Thyroid gland (tissue), 4 donors: ENCODE measurements around the gene MT1E. TPM values are rescaled to one million over a fixed set of nuclear protein-coding genes. Genes with fewer than 3 reads are reported as not detected.
"Not testable (repeated sequence)": the region's sequence is repeated elsewhere in the genome, so short reads cannot be mapped to it uniquely, and the experiment has no call there.

Experiments
- DNase-seq, 2 donors: peaks; one replicate each; pipeline ENCODE4 v3.0.0-alpha.2; 2019
- H3K27ac ChIP-seq, 3 donors: fragments of 200-600 bp; sonication (generic); 1 replicate in 2 of 3; 2 replicates in 1 of 3; pipeline ENCODE4 v1.5.1; 2016 to 2019; ENCODE audit warnings: mild to moderate bottlenecking in 1 of 3, moderate library complexity in 1 of 3
- H3K27me3 ChIP-seq: fragments of 200-600 bp; sonication (generic); one replicate; pipeline ENCODE4 v1.5.1; 2019
- H3K36me3 ChIP-seq, 2 donors: fragments of 200-600 bp; sonication (generic); one replicate each; pipeline ENCODE4 v1.5.1; 2016 to 2019
- H3K4me1 ChIP-seq, 2 donors: fragments of 200-600 bp; sonication (generic); one replicate each; pipeline ENCODE4 v1.5.1; 2017 to 2019
- H3K4me3 ChIP-seq, 3 donors: fragments of 200-600 bp; sonication (generic); replicated peaks in 1 of 3; 1 replicate in 2 of 3; 2 replicates in 1 of 3; pipeline ENCODE4 v1.5.1; 2016; ENCODE audit warnings: mild to moderate bottlenecking in 1 of 3
- H3K9me3 ChIP-seq: fragments of 200-600 bp; sonication (generic); one replicate; pipeline ENCODE4 v1.5.1; 2017
- POLR2A ChIP-seq, 2 donors: fragments of 450-650 bp; IDR thresholded peaks; one replicate each; pipeline ENCODE4 v1.6.1; 2017; ENCODE audit warnings: antibody characterized with exemption in 2 of 2, mild to moderate bottlenecking in 2 of 2, moderate library complexity in 1 of 2
- WGBS, 2 donors: methylation state at CpG; one replicate each; pipeline ENCODE4 v1.1.5; 2017; 5-methylcytosine and 5-hydroxymethylcytosine counted together
- intact Hi-C: fragments of 100-400 bp; cut with DNase I; formaldehyde crosslinking; loops from one replicate; pipeline ENCODE4 v1.15.1; 2023
- total RNA-seq, 4 donors: library from RNA; depleted of rRNA; stranded (reverse); fragments of >200 nt; gene quantifications; one replicate each; pipeline ENCODE4 v1.2.3, GENCODE V29; 2016
- TF ChIP-seq, protein P1 (sequence below), 6 experiments: fragments of 200-600 bp in 3 of 6; fragments of 450-650 bp in 3 of 6; sonication (generic) in 3 of 6; IDR thresholded peaks; one replicate each; pipeline ENCODE4 v1.5.1; 2016 to 2019; ENCODE audit warnings: antibody characterized with exemption in 6 of 6, mild to moderate bottlenecking in 2 of 6, inconsistent platforms in 1 of 6, moderate library complexity in 1 of 6

Gene MT1E
- total RNA-seq, 4 donors from 2014 or later = 111 to 1,129 (median 368) TPM

DNA sequence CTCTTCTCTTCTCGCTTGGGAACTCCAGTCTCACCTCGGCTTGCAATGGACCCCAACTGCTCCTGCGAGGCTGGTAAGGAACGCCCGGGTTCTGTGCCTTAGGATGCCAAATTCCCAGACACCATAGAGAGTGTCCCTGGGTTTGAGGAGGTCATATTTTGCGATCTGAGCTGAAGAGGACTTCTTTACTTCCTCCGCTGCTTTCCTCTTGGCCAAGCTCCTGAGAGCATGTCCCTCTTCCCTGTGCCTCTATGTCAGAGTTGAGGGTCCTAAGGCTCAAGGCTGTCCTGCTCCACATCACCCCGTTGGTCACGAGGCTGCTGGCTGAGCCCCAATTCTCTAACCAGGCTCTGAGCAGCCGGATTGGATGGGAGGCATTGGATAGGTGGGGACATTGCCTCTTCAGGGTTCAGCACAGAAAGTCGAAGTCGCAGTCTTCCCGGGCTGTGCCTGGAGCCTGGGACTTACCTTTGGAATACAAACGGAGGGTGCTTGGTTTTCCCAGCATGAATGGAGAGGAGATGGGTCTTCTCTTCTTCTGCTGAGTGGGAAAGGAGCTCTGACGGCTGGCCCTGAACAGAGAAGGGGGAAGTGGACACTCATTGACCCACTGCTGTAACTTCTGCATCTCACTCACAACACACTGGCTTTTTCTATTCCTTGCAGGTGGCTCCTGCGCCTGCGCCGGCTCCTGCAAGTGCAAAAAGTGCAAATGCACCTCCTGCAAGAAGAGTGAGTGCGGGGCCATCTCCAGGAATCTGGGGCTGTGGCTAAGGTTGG lies 44.4 kb downstream of the MT1E start:
- H3K27me3 ChIP-seq = no peaks in the 10 kb centered on the region
- H3K9me3 ChIP-seq = no peaks in the 10 kb centered on the region
- no peaks in the 10 kb centered on the region for H3K36me3 ChIP-seq
- H3K4me1 ChIP-seq = peaks cover 12 to 35% of the 10 kb centered on the region in 2 donors
- TF ChIP-seq, protein P1, sequence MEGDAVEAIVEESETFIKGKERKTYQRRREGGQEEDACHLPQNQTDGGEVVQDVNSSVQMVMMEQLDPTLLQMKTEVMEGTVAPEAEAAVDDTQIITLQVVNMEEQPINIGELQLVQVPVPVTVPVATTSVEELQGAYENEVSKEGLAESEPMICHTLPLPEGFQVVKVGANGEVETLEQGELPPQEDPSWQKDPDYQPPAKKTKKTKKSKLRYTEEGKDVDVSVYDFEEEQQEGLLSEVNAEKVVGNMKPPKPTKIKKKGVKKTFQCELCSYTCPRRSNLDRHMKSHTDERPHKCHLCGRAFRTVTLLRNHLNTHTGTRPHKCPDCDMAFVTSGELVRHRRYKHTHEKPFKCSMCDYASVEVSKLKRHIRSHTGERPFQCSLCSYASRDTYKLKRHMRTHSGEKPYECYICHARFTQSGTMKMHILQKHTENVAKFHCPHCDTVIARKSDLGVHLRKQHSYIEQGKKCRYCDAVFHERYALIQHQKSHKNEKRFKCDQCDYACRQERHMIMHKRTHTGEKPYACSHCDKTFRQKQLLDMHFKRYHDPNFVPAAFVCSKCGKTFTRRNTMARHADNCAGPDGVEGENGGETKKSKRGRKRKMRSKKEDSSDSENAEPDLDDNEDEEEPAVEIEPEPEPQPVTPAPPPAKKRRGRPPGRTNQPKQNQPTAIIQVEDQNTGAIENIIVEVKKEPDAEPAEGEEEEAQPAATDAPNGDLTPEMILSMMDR (IDR thresholded peaks at IDR 0.05) = no peak
- no peak for TF ChIP-seq POLR2A (IDR thresholded peaks at IDR 0.05)
- peak overlapping the region in 1 of 3 donors; percentile 2 for H3K4me3 ChIP-seq
- WGBS, 2 donors = 29% methylated on average over 19 of the region's 19 CpGs
- peak; percentile 36 to 37 for DNase-seq
- no peak overlapping the region for H3K27ac ChIP-seq
- intact Hi-C loops = no loop called here

DNA sequence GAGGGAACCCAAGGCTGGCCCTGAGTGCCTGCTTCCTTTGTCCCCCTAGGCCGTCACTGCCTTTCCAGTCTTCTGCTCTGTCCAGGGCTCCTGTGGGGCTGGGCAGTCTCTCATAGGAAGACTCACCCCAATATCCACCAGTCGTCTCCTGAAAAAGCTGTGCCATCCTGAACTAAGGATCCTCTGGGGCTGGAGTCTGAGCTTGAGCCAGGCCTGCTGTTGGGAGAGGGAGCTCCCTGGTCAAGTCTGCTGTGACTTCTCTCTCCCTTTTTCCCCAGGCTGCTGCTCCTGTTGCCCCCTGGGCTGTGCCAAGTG lies 45.0 kb downstream of the MT1E start:
- WGBS, 2 donors = 88 to 94% methylated on average over 2 of the region's 2 CpGs
- Histone ChIP-seq H3K27me3 (no peaks in the 10 kb centered on the region), H3K4me3 (no peak overlapping the region), H3K27ac (no peak overlapping the region), H3K36me3 (no peaks in the 10 kb centered on the region), H3K9me3 (no peaks in the 10 kb centered on the region), H3K4me1 (peaks cover 15 to 38% of the 10 kb centered on the region in 2 donors)
- DNase-seq = no peak
- TF ChIP-seq, protein P1 (IDR thresholded peaks at IDR 0.05) = no peak
- TF ChIP-seq POLR2A (IDR thresholded peaks at IDR 0.05) = no peak
- intact Hi-C loops = no loop called here

DNA sequence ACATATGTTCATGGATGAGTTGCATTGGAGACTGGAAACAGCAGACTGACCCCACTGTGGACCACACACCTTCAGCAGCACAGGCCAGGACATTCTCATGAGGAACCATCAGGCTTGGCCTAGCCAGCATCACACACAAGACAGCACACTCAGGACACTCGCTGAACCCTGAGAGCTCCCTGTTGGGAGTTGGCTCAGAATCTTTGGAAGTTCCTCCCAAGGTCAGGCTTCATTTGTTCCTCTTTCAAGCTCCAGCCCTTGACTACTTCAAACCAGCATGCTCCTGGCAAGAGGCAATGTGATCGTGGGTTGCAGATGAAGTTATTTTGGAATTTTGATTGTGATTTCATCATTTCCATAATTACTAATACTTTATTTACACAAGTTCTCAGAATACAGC lies 46.1 kb downstream of the MT1E start:
- H3K27me3 ChIP-seq, H3K9me3 ChIP-seq, intact Hi-C loops, DNase-seq, H3K4me3 ChIP-seq, H3K36me3 ChIP-seq, H3K27ac ChIP-seq: not testable (repeated sequence)
- peaks cover 18 to 48% of the 10 kb centered on the region in 2 donors for H3K4me1 ChIP-seq
- WGBS, 2 donors = 58 to 60% methylated on average over 2 of the region's 2 CpGs

DNA sequence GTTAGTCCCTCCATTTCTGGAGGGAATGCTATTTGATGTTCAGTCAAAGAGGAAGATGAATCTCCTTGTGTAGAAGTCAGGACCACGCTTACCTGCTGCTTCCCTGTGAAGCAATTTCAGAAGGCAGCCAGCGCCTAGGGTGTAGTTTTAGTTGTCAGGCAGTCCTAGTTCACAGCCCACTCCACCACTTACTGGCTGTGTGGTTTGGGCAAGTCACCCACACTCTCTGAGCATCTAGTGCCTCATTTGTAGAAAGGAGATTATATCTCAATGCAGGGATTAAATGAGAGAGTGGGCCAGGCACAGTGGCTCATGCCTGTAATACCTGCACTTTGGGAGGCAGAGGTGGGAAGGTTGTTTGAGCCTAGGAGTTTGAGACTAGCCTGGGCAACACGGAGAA lies 46.6 kb downstream of the MT1E start:
- peaks cover 18 to 43% of the 10 kb centered on the region in 2 donors for H3K4me1 ChIP-seq
- 68 to 92% methylated on average over 3 of the region's 3 CpGs for WGBS, 2 donors
- intact Hi-C loops, H3K9me3 ChIP-seq, H3K27ac ChIP-seq, H3K36me3 ChIP-seq, H3K27me3 ChIP-seq, DNase-seq, H3K4me3 ChIP-seq: not testable (repeated sequence)

DNA sequence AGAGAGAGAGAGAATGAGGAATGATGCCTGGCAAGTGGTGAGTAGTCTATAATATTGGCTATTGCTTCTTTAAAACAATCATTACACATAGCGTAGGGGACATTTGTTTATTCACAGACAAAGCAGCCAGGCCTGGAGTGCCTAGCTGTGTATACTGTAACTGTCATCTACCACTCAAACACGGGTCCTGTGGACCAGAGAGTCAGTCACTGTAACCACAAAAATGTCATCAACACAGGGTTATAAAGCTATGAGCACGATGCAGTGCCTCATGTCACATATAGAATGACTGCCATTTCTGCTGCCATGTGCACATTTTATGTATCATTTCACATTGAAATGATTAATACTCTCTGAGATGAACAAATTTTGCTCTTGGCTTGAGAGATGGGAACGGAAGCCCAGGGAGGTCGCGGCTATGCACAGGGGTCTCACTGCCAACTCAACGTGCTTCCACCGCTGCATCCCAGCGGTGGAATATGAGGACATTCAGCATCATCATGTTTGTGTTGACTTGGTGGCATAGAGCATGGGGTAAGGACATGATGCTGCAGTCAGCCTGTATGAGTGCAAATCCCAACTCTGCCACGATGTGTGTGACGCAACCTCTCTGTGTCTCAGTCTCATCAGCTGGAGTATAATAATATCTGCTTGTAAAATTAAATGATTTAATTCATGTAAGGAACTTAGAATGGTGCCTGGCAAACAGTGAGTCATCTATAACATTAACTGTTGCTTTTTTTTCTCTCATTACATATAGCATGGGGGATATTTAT lies 47.4 kb downstream of the MT1E start:
- H3K36me3 ChIP-seq = no peaks in the 10 kb centered on the region
- TF ChIP-seq, protein P1 (IDR thresholded peaks at IDR 0.05) = no peak
- no peak for TF ChIP-seq POLR2A (IDR thresholded peaks at IDR 0.05)
- H3K4me3 ChIP-seq = no peak overlapping the region
- DNase-seq = no peak
- no peak overlapping the region for H3K27ac ChIP-seq
- 90 to 92% methylated on average over 11 of the region's 11 CpGs for WGBS, 2 donors
- no peaks in the 10 kb centered on the region for H3K9me3 ChIP-seq
- peaks cover 18 to 38% of the 10 kb centered on the region in 2 donors for H3K4me1 ChIP-seq
- intact Hi-C loops = no loop called here
- H3K27me3 ChIP-seq = no peaks in the 10 kb centered on the region

DNA sequence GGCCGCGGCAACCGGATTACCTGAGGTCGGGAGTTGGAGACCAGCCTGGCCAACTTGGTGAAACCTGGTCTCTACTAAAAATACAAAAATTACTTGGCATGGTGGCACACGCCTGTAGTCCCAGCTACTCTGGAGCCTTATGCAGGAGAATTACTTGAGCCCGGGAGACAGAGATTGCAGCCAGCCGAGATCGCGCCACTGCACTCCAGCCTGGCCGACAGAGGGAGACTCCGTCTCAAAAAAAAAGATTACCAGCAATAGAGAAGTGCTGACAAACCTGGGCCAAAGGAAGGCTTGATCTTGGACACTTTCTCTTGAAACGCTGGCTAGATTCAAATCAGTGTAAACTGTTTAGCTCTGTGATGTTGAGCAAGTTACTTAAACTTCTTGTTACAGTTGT lies 48.3 kb downstream of the MT1E start:
- WGBS, 2 donors = 35 to 41% methylated on average over 12 of the region's 12 CpGs
- DNase-seq = peak; percentile 63 to 64
- Histone ChIP-seq H3K27me3 (no peaks in the 10 kb centered on the region), H3K4me3 (no peak overlapping the region), H3K4me1 (peaks cover 12 to 28% of the 10 kb centered on the region in 2 donors), H3K9me3 (no peaks in the 10 kb centered on the region), H3K36me3 (no peaks in the 10 kb centered on the region), H3K27ac (no peak overlapping the region)
- intact Hi-C loops = no loop called here
- TF ChIP-seq, protein P1 (IDR thresholded peaks at IDR 0.05) = peak; percentile 32 to 78 (median 70)
- no peak for TF ChIP-seq POLR2A (IDR thresholded peaks at IDR 0.05)

DNA sequence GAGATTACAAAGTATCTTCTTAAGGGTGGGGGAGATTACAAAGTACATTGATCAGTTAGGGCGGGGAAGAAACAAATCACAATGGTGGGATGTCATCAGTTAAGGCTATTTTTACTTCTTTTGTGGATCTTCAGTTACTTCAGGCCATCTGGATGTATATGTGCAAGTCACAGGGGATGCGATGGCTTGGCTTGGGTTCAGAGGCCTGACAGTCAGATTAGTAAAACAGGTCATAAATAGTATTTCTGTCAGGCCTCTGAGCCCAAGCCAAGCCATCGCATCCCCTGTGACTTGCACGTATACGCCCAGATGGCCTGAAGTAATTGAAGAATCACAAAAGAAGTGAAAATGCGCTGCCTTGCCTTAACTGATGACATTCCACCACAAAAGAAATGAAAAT lies 49.0 kb downstream of the MT1E start:
- H3K4me3 ChIP-seq, H3K36me3 ChIP-seq, H3K27ac ChIP-seq, DNase-seq, H3K27me3 ChIP-seq, H3K9me3 ChIP-seq, intact Hi-C loops: not testable (repeated sequence)
- 92 to 98% methylated on average over 6 of the region's 6 CpGs for WGBS, 2 donors
- H3K4me1 ChIP-seq = peaks cover 10 to 21% of the 10 kb centered on the region in 2 donors
